ENCODE measurements around the gene PEF1.

The PEF1 gene

DNA sequence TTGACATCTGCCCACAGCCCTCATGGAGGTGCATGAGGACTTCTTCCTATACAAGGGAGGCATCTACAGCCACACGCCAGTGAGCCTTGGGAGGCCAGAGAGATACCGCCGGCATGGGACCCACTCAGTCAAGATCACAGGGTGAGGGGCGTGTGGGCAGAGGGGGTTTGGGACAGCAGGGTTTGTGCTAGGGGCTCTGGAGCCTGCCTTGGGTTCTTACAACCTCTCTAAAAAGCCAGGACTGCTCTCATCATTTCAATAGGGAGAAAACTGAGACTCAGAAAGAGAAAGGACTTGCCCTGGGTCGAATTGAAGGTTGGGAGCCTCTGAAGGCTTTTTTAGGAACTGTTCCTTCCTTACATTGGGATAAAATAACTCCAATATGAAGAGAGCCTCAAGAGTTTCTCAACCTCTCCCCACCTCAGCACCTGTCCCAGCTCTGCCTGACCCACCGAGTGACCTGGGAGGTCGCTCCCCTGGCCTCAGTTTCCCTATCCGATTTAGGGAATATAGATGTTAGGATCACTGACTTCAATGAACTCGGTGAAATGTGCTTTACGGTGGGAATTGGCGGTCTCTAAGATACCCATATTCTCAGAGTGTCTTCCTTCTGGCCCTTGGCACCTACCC, 58.8 kb downstream of the PEF1 start:
- Histone ChIP-seq H3K9me3 (ENCODE audit: severe bottlenecking) (no peaks in the 10 kb centered on the region), H3K4me3 (ENCODE audit: severe bottlenecking) (no peak overlapping the region), H3K36me3 (ENCODE audit: low read depth) (peaks cover 66% of the 10 kb centered on the region), H3K4me1 (ENCODE audit: insufficient read depth, poor library complexity, severe bottlenecking) (peaks cover 38% of the 10 kb centered on the region), H3K27me3 (ENCODE audit: insufficient read depth, poor library complexity, severe bottlenecking) (no peaks in the 10 kb centered on the region), H3K27ac (ENCODE audit: poor library complexity, severe bottlenecking) (no peak overlapping the region)
- ATAC-seq (ENCODE audit: low read depth) (no peak), DNase-seq (ENCODE audit: low spot score) (no peak)
- TF ChIP-seq, protein P1, sequence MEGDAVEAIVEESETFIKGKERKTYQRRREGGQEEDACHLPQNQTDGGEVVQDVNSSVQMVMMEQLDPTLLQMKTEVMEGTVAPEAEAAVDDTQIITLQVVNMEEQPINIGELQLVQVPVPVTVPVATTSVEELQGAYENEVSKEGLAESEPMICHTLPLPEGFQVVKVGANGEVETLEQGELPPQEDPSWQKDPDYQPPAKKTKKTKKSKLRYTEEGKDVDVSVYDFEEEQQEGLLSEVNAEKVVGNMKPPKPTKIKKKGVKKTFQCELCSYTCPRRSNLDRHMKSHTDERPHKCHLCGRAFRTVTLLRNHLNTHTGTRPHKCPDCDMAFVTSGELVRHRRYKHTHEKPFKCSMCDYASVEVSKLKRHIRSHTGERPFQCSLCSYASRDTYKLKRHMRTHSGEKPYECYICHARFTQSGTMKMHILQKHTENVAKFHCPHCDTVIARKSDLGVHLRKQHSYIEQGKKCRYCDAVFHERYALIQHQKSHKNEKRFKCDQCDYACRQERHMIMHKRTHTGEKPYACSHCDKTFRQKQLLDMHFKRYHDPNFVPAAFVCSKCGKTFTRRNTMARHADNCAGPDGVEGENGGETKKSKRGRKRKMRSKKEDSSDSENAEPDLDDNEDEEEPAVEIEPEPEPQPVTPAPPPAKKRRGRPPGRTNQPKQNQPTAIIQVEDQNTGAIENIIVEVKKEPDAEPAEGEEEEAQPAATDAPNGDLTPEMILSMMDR (IDR thresholded peaks at IDR 0.05; ENCODE audit: poor library complexity, severe bottlenecking), result no peak

DNA sequence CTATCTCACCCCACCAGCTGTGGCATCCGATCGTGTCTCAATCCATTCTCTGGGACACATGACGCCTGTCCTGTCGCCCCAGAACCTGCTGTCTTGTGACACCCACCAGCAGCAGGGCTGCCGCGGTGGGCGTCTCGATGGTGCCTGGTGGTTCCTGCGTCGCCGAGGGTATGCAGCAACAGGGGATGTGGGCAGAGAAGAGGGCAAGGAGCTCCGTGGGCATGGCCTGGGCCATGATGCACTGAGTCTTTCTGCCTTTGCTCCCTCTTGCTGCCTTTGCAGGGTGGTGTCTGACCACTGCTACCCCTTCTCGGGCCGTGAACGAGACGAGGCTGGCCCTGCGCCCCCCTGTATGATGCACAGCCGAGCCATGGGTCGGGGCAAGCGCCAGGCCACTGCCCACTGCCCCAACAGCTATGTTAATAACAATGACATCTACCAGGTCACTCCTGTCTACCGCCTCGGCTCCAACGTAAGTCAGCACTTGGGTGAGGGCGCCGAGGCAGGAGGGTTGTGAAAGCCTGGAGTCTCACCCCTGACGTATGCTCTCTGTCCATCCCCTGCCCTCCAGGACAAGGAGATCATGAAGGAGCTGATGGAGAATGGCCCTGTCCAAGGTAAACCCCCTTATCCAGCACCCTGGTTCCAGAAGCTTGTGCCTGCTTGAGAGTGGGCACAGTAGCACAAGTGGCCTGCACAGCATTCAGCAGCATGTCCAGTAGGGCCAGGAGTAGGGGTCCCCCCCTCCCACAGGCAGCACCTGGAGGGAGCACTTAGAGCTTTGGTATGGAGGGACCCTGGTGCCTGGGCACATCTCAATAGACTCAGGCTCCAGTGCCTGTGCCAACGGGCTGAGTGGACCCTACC, 59.6 kb downstream of the PEF1 start:
- DNase-seq (ENCODE audit: low spot score) (no peak), ATAC-seq (ENCODE audit: low read depth) (no peak)
- H3K36me3 ChIP-seq (ENCODE audit: low read depth), result peaks cover 73% of the 10 kb centered on the region
- no peaks in the 10 kb centered on the region for H3K27me3 ChIP-seq (ENCODE audit: insufficient read depth, poor library complexity, severe bottlenecking)
- no peak overlapping the region for H3K4me3 ChIP-seq (ENCODE audit: severe bottlenecking)
- peak overlapping the region; percentile 49 for H3K27ac ChIP-seq (ENCODE audit: poor library complexity, severe bottlenecking)
- TF ChIP-seq, protein P1 (IDR thresholded peaks at IDR 0.05; ENCODE audit: poor library complexity, severe bottlenecking), result no peak
- no peaks in the 10 kb centered on the region for H3K9me3 ChIP-seq (ENCODE audit: severe bottlenecking)
- H3K4me1 ChIP-seq (ENCODE audit: insufficient read depth, poor library complexity, severe bottlenecking), result peaks cover 44% of the 10 kb centered on the region

DNA sequence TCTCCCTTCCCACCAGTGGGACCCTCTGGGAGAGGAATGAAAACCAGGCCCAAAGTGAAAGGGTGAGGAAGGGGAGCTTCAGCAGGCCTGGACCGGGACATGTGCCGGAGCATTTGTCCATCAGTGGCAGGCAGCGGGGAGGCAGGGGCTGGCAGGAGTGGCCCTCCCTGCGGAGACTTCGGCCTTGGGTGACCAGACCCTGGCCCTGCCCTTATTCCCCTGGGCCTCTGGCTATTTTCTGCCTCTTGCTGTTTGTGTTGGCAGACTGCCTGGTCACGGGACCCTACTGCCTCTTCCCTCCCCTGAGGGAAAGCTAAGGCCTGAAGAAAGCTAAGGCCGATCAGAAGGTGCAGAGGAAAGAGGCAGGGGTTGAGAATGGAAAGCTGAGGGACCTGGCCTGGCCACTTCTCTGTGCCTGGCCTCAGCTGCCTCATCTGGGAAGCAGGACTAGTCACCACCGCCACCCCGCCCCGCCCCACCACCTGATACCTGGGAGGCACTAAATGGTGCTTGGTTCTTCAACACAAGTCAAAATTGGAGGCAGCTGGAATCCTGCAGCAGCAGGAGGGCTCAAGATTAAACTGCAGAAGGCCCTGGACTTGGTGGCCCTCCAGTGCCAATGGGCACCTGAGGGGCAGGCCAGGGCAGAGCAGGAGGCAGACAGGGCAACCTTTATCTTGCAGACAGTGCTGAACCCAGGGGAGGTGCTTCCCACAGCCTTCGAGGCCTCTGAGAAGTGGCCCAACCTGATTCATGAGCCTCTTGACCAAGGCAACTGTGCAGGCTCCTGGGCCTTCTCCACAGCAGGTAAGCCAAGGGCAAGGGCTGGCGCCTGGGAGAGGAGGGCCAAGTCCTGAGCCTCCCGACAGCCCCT, 60.4 kb downstream of the PEF1 start:
- DNase-seq (ENCODE audit: low spot score), result no peak
- peak overlapping the region; percentile 49 for H3K27ac ChIP-seq (ENCODE audit: poor library complexity, severe bottlenecking)

DNA sequence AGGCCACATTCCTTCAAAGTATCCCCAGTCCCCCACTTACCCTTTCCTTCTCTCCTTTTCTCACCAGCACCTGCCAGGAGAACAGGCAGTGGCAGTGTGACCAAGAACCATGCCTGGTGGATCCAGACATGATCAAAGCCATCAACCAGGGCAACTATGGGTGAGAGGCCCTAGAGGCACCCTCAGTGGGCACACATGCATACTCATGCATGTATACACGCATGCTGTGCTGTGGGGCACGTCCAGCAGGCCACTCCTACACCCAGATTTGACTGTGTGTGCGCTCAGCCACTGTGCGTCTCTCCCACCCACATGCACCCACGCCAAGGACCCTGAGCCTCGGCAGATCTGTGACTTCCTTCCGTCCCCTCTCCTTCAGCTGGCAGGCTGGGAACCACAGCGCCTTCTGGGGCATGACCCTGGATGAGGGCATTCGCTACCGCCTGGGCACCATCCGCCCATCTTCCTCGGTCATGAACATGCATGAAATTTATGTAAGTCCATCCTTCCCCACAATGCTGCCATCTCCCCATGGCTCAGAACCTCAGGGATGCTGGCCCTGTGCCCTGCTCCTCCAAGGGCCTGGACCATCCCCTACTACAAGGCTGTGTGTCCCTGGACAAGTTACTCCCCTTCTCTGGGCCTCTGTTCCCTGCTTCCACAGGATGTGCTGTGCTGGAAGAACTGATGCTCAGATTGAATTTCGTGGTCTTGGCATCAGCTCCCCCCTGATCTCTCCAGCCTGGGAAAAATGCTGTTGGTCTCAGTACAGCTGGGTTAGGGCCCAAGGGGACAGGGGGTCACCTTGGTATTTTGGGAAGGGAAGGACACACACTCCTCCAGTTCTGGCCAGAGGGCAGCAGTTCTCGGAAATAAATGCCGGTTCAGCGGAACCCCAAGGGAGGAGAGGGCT, 61.3 kb downstream of the PEF1 start:
- Histone ChIP-seq H3K4me1 (ENCODE audit: insufficient read depth, poor library complexity, severe bottlenecking) (peaks cover 47% of the 10 kb centered on the region), H3K9me3 (ENCODE audit: severe bottlenecking) (no peaks in the 10 kb centered on the region), H3K36me3 (ENCODE audit: low read depth) (peaks cover 82% of the 10 kb centered on the region), H3K27me3 (ENCODE audit: insufficient read depth, poor library complexity, severe bottlenecking) (no peaks in the 10 kb centered on the region), H3K4me3 (ENCODE audit: severe bottlenecking) (no peak overlapping the region), H3K27ac (ENCODE audit: poor library complexity, severe bottlenecking) (peak overlapping the region; percentile 49)
- DNase-seq (ENCODE audit: low spot score) (no peak), ATAC-seq (ENCODE audit: low read depth) (no peak)
- TF ChIP-seq, protein P1 (IDR thresholded peaks at IDR 0.05; ENCODE audit: poor library complexity, severe bottlenecking), result no peak

More for the DNA sequence above, 60.4 kb downstream of the PEF1 start:
- no peak for ATAC-seq (ENCODE audit: low read depth)
- Histone ChIP-seq H3K27me3 (ENCODE audit: insufficient read depth, poor library complexity, severe bottlenecking) (no peaks in the 10 kb centered on the region), H3K4me3 (ENCODE audit: severe bottlenecking) (no peak overlapping the region), H3K36me3 (ENCODE audit: low read depth) (peaks cover 80% of the 10 kb centered on the region), H3K4me1 (ENCODE audit: insufficient read depth, poor library complexity, severe bottlenecking) (peaks cover 49% of the 10 kb centered on the region), H3K9me3 (ENCODE audit: severe bottlenecking) (no peaks in the 10 kb centered on the region)
- TF ChIP-seq, protein P1 (IDR thresholded peaks at IDR 0.05; ENCODE audit: poor library complexity, severe bottlenecking), result no peak
